A673 (cell line): ENCODE measurements around the gene ZNRF3.

Source experiments
- EZH2 ChIP-seq: fragments of 200-600 bp; sonication (generic); IDR thresholded peaks from 2 replicates; pipeline ENCODE4 v1.6.1; 2017; ENCODE audit warnings: borderline replicate concordance, low read depth, mild to moderate bottlenecking, mixed read lengths, antibody characterized with exemption, low read length; ENCODE audit not compliant: poor library complexity, severe bottlenecking
- TF ChIP-seq, protein P1 (sequence below): fragments of 300-800, 200-600 bp; sonication (generic); conservative IDR thresholded peaks from 2 replicates; pipeline ENCODE4 v1.5.1; 2017; ENCODE audit warnings: low read depth, mild to moderate bottlenecking, antibody characterized with exemption, low read length, moderate library complexity, mixed read lengths

DNA sequence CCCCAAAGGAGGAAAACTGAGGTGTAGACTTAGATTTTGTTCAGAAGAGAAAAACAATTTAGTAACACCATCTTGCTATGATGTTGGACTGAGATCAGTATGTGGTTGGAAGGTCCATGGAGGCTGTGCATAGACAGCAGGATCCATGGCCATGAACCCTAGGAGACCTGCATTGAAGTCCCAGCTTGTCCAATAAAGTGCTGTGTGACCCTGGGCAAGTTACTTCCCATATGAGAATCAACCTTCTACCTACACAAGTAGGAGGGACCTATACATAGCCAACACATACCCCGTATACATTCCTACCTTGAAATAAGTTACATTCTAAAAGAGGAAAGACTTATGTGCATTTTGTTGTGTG is 27.3 kb upstream of the ZNRF3 start:
- TF ChIP-seq, protein P1, sequence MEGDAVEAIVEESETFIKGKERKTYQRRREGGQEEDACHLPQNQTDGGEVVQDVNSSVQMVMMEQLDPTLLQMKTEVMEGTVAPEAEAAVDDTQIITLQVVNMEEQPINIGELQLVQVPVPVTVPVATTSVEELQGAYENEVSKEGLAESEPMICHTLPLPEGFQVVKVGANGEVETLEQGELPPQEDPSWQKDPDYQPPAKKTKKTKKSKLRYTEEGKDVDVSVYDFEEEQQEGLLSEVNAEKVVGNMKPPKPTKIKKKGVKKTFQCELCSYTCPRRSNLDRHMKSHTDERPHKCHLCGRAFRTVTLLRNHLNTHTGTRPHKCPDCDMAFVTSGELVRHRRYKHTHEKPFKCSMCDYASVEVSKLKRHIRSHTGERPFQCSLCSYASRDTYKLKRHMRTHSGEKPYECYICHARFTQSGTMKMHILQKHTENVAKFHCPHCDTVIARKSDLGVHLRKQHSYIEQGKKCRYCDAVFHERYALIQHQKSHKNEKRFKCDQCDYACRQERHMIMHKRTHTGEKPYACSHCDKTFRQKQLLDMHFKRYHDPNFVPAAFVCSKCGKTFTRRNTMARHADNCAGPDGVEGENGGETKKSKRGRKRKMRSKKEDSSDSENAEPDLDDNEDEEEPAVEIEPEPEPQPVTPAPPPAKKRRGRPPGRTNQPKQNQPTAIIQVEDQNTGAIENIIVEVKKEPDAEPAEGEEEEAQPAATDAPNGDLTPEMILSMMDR: no peak
- TF ChIP-seq EZH2: no peak
